ENCODE results near the gene SCUBE3.

The SCUBE3 gene

GRCh38 chr6:35293681-35294080, 79.9 kb downstream of the SCUBE3 start:
- no peak for TF ChIP-seq CTCF (IDR thresholded peaks at IDR 0.05; ENCODE audit: low read depth, low read length)
- DNase-seq (ENCODE audit: extremely low read depth, low read depth) = no peak

- DNase-seq (ENCODE audit: extremely low read depth, low read depth) = no peak
- peak; percentile 65 for TF ChIP-seq CTCF (IDR thresholded peaks at IDR 0.05; ENCODE audit: low read depth, low read length)
Observed at GRCh38 chr6:35294308-35294945, 80.7 kb downstream of the SCUBE3 start.

- no peak for TF ChIP-seq CTCF (IDR thresholded peaks at IDR 0.05; ENCODE audit: low read depth, low read length)
- no peak for DNase-seq (ENCODE audit: extremely low read depth, low read depth)
Observed at GRCh38 chr6:35295036-35295435, 81.3 kb downstream of the SCUBE3 start.

GRCh38 chr6:35295521-35296315, 82.0 kb downstream of the SCUBE3 start:
- no peak for DNase-seq (ENCODE audit: extremely low read depth, low read depth)

GRCh38 chr6:35296931-35297600, 83.3 kb downstream of the SCUBE3 start:
- TF ChIP-seq CTCF (IDR thresholded peaks at IDR 0.05; ENCODE audit: low read depth, low read length) = no peak
- DNase-seq (ENCODE audit: extremely low read depth, low read depth) = no peak

More at GRCh38 chr6:35295521-35296315, 82.0 kb downstream of the SCUBE3 start:
- TF ChIP-seq CTCF (IDR thresholded peaks at IDR 0.05; ENCODE audit: low read depth, low read length) = no peak

GRCh38 chr6:35297601-35298481, 84.1 kb downstream of the SCUBE3 start, which contains the start of gene DEF6:
DEF6 (plus strand) TSS chr6:35297818; CDS start chr6:35297857, 39 bp downstream.
- peak; percentile 43 for TF ChIP-seq CTCF (IDR thresholded peaks at IDR 0.05; ENCODE audit: low read depth, low read length)
- DNase-seq (ENCODE audit: extremely low read depth, low read depth) = no peak
